Smooth muscle cell (in vitro differentiated cells): ENCODE measurements around the gene TTF2. TPM values are rescaled to one million over a fixed set of nuclear protein-coding genes. Genes with fewer than 3 reads are reported as not detected.

Experiments used
- DNase-seq: peaks from one replicate; lab custom pipeline; 2025; ENCODE audit not compliant: unreplicated experiment; lab: John Stamatoyannopoulos, UW
- H2AFZ ChIP-seq: fragments of 200-600 bp; sonication (generic); 2 replicates; pipeline ENCODE4 v1.6.0; 2016; ENCODE audit warnings: antibody characterized with exemption, low read depth, mild to moderate bottlenecking
- H3F3A ChIP-seq: fragments of 200-600 bp; sonication (generic); 2 replicates; pipeline ENCODE4 v1.6.0; 2017; ENCODE audit warnings: antibody characterized with exemption, low read depth
- H3K27ac ChIP-seq: fragments of 200-600 bp; sonication (generic); 2 replicates; pipeline ENCODE4 v1.5.1; 2016; ENCODE audit warnings: low read depth, mild to moderate bottlenecking
- H3K27me3 ChIP-seq: fragments of 200-600 bp; sonication (generic); 2 replicates; pipeline ENCODE4 v1.6.1; 2016; ENCODE audit warnings: low read depth, mild to moderate bottlenecking
- H3K36me3 ChIP-seq: fragments of 200-600 bp; sonication (generic); 2 replicates; pipeline ENCODE4 v1.5.1; 2016; ENCODE audit warnings: low read depth
- H3K4me1 ChIP-seq: fragments of 200-600 bp; sonication (generic); 2 replicates; pipeline ENCODE4 v1.5.1; 2016; ENCODE audit warnings: low read depth
- H3K4me2 ChIP-seq: fragments of 200-600 bp; sonication (generic); 2 replicates; pipeline ENCODE4 v1.6.0; 2016; ENCODE audit warnings: mild to moderate bottlenecking
- H3K4me3 ChIP-seq: fragments of 200-600 bp; sonication (generic); 2 replicates; pipeline ENCODE4 v1.5.1; 2016; ENCODE audit warnings: mild to moderate bottlenecking
- H3K79me2 ChIP-seq: fragments of 200-600 bp; sonication (generic); 2 replicates; pipeline ENCODE4 v1.6.0; 2016; ENCODE audit warnings: low read depth, mild to moderate bottlenecking
- H3K9ac ChIP-seq: fragments of 200-600 bp; sonication (generic); 2 replicates; pipeline ENCODE4 v1.6.0; 2016; ENCODE audit warnings: low read depth
- H3K9me3 ChIP-seq: fragments of 200-600 bp; sonication (generic); replicated peaks from 2 replicates; pipeline ENCODE4 v1.5.1; 2016; ENCODE audit warnings: low read depth
- H4K20me1 ChIP-seq: fragments of 200-600 bp; sonication (generic); 2 replicates; pipeline ENCODE4 v1.6.0; 2016; ENCODE audit warnings: low read depth
- WGBS: methylation state at CpG from one replicate; pipeline ENCODE4 v1.1.7; 2016; ENCODE audit warnings: low lambda C conversion rate; 5-methylcytosine and 5-hydroxymethylcytosine counted together
- polyA plus RNA-seq: library from polyadenylated mRNA; unstranded; fragments of >200 nt; fragmentation: Nextera tagmentation; extraction: Ambion mirVana; gene quantifications from 2 replicates; pipeline ENCODE4 v1.2.1, GENCODE V29; 2016
- total RNA-seq: library from RNA; depleted of rRNA; stranded (reverse); fragments of >200 nt; gene quantifications from 2 replicates; pipeline ENCODE4 v1.2.3, GENCODE V29; 2014
- TF ChIP-seq, protein P1 (sequence below): fragments of 200-600 bp; sonication (generic); IDR thresholded peaks from 2 replicates; pipeline ENCODE4 v1.5.1; 2017; ENCODE audit warnings: borderline replicate concordance, mild to moderate bottlenecking, antibody characterized with exemption; ENCODE audit not compliant: insufficient read depth, poor library complexity, severe bottlenecking

TTF2 gene
- total and polyA plus RNA-seq, 2 experiments from 2014 or later: 4.9 to 8.2 TPM

DNA sequence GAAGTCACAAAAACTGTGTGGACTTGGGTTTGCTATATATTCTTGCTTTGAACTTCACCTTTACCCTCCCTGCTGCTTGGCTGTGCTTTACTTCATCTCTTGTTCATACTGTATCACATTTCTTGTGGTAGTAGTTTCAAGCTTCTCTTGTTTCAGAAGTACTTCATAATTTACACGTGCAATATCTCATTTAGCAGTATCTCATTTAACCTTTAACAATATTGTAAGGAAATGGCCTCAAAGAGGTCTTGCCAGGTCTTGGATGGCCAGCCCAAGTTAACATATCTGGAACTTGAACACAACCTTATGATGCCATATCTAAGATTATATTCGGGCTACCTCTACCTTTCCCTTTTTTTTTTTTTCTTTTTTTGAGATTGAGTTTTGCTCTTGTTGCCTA is 63.1 kb downstream of the TTF2 start:
- H3K4me1 ChIP-seq: peaks cover 12% of the 10 kb centered on the region
- no peaks in the 10 kb centered on the region for H4K20me1 ChIP-seq
- no peaks in the 10 kb centered on the region for H3F3A ChIP-seq
- no peak overlapping the region for H3K4me2 ChIP-seq
- DNase-seq: no peak
- no peak overlapping the region for H3K27ac ChIP-seq
- no peaks in the 10 kb centered on the region for H3K9me3 ChIP-seq
- no peak overlapping the region for H2AFZ ChIP-seq
- no peak overlapping the region for H3K9ac ChIP-seq
- no peaks in the 10 kb centered on the region for H3K36me3 ChIP-seq
- no peaks in the 10 kb centered on the region for H3K79me2 ChIP-seq
- TF ChIP-seq, protein P1, sequence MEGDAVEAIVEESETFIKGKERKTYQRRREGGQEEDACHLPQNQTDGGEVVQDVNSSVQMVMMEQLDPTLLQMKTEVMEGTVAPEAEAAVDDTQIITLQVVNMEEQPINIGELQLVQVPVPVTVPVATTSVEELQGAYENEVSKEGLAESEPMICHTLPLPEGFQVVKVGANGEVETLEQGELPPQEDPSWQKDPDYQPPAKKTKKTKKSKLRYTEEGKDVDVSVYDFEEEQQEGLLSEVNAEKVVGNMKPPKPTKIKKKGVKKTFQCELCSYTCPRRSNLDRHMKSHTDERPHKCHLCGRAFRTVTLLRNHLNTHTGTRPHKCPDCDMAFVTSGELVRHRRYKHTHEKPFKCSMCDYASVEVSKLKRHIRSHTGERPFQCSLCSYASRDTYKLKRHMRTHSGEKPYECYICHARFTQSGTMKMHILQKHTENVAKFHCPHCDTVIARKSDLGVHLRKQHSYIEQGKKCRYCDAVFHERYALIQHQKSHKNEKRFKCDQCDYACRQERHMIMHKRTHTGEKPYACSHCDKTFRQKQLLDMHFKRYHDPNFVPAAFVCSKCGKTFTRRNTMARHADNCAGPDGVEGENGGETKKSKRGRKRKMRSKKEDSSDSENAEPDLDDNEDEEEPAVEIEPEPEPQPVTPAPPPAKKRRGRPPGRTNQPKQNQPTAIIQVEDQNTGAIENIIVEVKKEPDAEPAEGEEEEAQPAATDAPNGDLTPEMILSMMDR: no peak
- H3K4me3 ChIP-seq: no peak overlapping the region
- WGBS: 95% methylated on average over 2 of the region's 2 CpGs
- no peaks in the 10 kb centered on the region for H3K27me3 ChIP-seq

DNA sequence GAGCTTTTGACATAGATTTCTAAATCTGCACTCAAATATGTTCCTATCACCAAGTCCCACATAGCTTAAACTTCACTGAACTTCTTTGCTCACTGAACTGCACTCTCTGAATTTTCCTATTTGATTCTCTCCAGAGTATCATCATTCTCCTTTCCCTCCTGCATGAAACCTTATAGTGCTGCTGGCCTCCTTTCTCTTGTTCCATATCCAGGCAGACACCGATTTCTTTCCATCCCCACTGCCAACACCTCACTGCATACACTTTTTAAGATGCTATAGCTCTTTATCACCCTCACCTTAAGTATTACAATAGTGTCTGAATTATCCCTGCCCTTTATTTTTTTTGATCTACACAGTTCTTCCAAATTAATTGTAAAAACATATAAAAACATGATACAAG is 64.5 kb downstream of the TTF2 start:
- Histone ChIP-seq H3K36me3 (no peaks in the 10 kb centered on the region), H3K4me1 (peaks cover 12% of the 10 kb centered on the region), H2AFZ (no peak overlapping the region), H3K9ac (no peak overlapping the region), H3F3A (no peaks in the 10 kb centered on the region), H3K9me3 (no peaks in the 10 kb centered on the region), H3K27ac (no peak overlapping the region), H3K4me2 (no peak overlapping the region), H4K20me1 (no peaks in the 10 kb centered on the region), H3K4me3 (no peak overlapping the region), H3K27me3 (no peaks in the 10 kb centered on the region), H3K79me2 (no peaks in the 10 kb centered on the region)
- WGBS: 95% methylated on average over 1 of the region's 1 CpG
- TF ChIP-seq, protein P1: no peak
- no peak for DNase-seq

DNA sequence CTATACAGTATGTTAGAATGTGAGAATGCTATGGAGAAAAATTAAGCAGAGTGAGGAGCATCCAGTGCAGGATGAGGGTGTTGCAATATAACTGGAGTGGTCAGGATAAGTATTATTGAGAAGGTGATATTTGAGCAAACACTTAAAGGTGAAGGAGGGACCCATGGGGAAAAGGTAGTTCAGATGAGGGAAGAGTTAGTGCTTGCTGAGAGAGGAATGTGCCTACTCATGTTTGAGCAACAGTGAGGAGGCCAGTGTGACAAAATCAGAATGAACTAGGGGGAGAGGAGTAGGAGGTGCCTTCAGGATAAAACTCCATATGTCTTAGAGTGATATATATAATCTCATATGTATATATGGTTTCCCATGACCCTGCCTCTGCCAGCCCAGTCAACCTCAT is 67.7 kb downstream of the TTF2 start:
- no peaks in the 10 kb centered on the region for H4K20me1 ChIP-seq
- no peak overlapping the region for H3K9ac ChIP-seq
- no peaks in the 10 kb centered on the region for H3K9me3 ChIP-seq
- DNase-seq: no peak
- H3K4me1 ChIP-seq: no peaks in the 10 kb centered on the region
- H3K27me3 ChIP-seq: no peaks in the 10 kb centered on the region
- TF ChIP-seq, protein P1: no peak
- H2AFZ ChIP-seq: peak overlapping the region; percentile 25
- no peak overlapping the region for H3K4me2 ChIP-seq
- no peak overlapping the region for H3K27ac ChIP-seq
- no peak overlapping the region for H3K4me3 ChIP-seq
- H3K79me2 ChIP-seq: no peaks in the 10 kb centered on the region
- no peaks in the 10 kb centered on the region for H3K36me3 ChIP-seq
- H3F3A ChIP-seq: no peaks in the 10 kb centered on the region

DNA sequence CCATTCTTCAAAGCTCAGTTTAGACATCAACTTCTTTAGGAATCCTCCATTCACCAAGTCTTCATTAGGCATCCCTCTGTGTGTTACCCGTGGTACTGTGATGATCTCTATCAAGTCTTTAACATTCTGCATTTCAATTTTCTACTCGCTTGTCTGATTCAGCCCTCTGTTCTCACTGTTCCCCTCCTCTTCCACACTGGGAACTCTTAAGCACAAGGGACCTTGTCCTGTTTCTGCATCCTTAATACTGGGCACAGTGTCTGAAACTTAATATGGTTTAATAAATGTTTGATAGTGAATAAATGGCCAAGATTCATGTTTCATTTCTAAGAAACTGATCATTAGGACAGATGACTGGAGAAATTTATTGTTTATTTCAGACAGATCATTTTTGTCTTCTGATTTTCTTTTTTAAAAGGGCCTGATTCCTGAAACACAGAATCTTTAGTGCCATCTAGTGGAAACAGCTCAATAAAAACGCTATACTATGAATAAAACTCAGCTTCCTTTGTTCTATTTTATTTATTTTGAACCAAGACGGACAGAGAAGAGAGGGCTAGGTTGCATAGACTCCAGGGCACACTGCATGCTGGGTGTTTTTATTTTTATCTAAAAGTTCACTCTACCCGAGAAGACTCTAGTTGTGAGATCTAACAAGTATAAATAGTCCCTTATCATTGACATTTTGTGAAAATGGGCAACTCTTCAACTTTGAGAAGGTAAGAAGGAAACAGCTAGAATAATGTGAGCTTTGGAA is 68.4 kb downstream of the TTF2 start:
- Histone ChIP-seq H3K36me3 (no peaks in the 10 kb centered on the region), H3K27me3 (no peaks in the 10 kb centered on the region), H3K4me1 (no peaks in the 10 kb centered on the region), H3K4me2 (no peak overlapping the region), H3K9ac (no peak overlapping the region), H3F3A (no peaks in the 10 kb centered on the region), H3K4me3 (no peak overlapping the region), H4K20me1 (no peaks in the 10 kb centered on the region), H3K27ac (no peak overlapping the region), H3K9me3 (no peaks in the 10 kb centered on the region), H3K79me2 (no peaks in the 10 kb centered on the region), H2AFZ (peak overlapping the region; percentile 92)
- WGBS: 39% methylated on average over 5 of the region's 5 CpGs
- TF ChIP-seq, protein P1: peak; percentile 65
- no peak for DNase-seq
